B cell (primary cell): ENCODE measurements around the gene CDC73. TPM values are rescaled to one million over a fixed set of nuclear protein-coding genes. Genes with fewer than 3 reads are reported as not detected.
"Not testable (repeated sequence)": the region's sequence is repeated elsewhere in the genome, so short reads cannot be mapped to it uniquely, and the experiment has no call there.

Experiments
- ATAC-seq: fragments of 200-7000 bp; cut with Tn5 transposase; one replicate; pipeline ENCODE4 v1.10.0; 2021; ENCODE audit warnings: low read depth, mild to moderate bottlenecking, moderate number of reproducible peaks, moderate library complexity
- CTCF ChIA-PET: fragments of 350-600 bp; sonication (Branson Sonifier 250); formaldehyde crosslinking; loops from one replicate; lab custom pipeline; 2021; ENCODE audit warnings: antibody characterized with exemption, inconsistent platforms; lab: Charles Lee
- POLR2A ChIA-PET: fragments of 350-600 bp; sonication (Branson Sonifier 250); formaldehyde crosslinking; loops from one replicate; lab custom pipeline; 2021; ENCODE audit warnings: antibody characterized with exemption; lab: Charles Lee
- DNase-seq: peaks from one replicate; pipeline ENCODE4 v3.0.0; 2013
- H2AFZ ChIP-seq: 2 replicates; pipeline ENCODE4 v1.6.1; 2012; ENCODE audit warnings: mild to moderate bottlenecking, low read depth, low read length; ENCODE audit not compliant: insufficient read depth, poor library complexity, severe bottlenecking
- H3K27ac ChIP-seq, 2 donors: 1 replicate in 1 of 2; 2 replicates in 1 of 2; pipeline ENCODE4 v1.5.1; 2012 to 2013; ENCODE audit warnings: low read length in 2 of 2, mild to moderate bottlenecking in 2 of 2, moderate library complexity in 1 of 2
- H3K27me3 ChIP-seq, 4 experiments: fragments of 200-600 bp in 1 of 4; sonication (generic) in 1 of 4; replicated peaks in 1 of 4; 1 replicate in 2 of 4; 2 replicates in 2 of 4; pipeline versions ENCODE4 v1.6.1 to v1.7.0; 2013 to 2016; ENCODE audit warnings: low read length in 3 of 4, mild to moderate bottlenecking in 2 of 4, mixed read lengths in 1 of 4, moderate library complexity in 1 of 4; ENCODE audit not compliant: insufficient read depth in 4 of 4, control insufficient read depth in 3 of 4; ENCODE audit errors: control extremely low read depth in 1 of 4
- H3K36me3 ChIP-seq, 2 experiments: replicated peaks in 1 of 2; 1 replicate in 1 of 2; 2 replicates in 1 of 2; pipeline versions ENCODE4 v1.6.1 to v1.7.1; 2013; ENCODE audit warnings: low read length in 1 of 2; ENCODE audit not compliant: insufficient read depth in 2 of 2, control insufficient read depth in 1 of 2; ENCODE audit errors: control extremely low read depth in 1 of 2, extremely low read depth in 1 of 2
- H3K4me1 ChIP-seq, 2 donors: fragments of 200-600 bp in 1 of 2; sonication (generic) in 1 of 2; 1 replicate in 1 of 2; 2 replicates in 1 of 2; pipeline versions ENCODE4 v1.5.1 to v1.6.1; 2013 to 2017; ENCODE audit warnings: low read length in 2 of 2; ENCODE audit not compliant: control insufficient read depth in 2 of 2, insufficient read depth in 2 of 2
- H3K4me2 ChIP-seq: replicated peaks from 2 replicates; pipeline ENCODE3; 2012; ENCODE audit warnings: mild to moderate bottlenecking, low read depth, low read length; ENCODE audit not compliant: poor library complexity, severe bottlenecking
- H3K4me3 ChIP-seq, 5 experiments: fragments of 200-600 bp in 1 of 5; sonication (generic) in 1 of 5; 1 replicate in 3 of 5; 2 replicates in 2 of 5; pipeline versions ENCODE4 v1.5.1 to v1.7.0; 2011 to 2016; ENCODE audit warnings: low read length in 4 of 5, mild to moderate bottlenecking in 4 of 5, low read depth in 2 of 5, control low read depth in 1 of 5, moderate library complexity in 1 of 5; ENCODE audit not compliant: insufficient read depth in 1 of 5; ENCODE audit errors: control extremely low read depth in 1 of 5, extremely low read depth in 1 of 5
- H3K79me2 ChIP-seq: fragments of 200-600 bp; sonication (generic); one replicate; pipeline ENCODE4 v1.6.0; 2016; ENCODE audit warnings: low read length; ENCODE audit not compliant: control insufficient read depth, insufficient read depth
- H3K9ac ChIP-seq: fragments of 200-600 bp; sonication (generic); 2 replicates; pipeline ENCODE4 v1.6.1; 2017; ENCODE audit warnings: mild to moderate bottlenecking, low read length, moderate library complexity
- H3K9me3 ChIP-seq, 3 donors: one replicate each; pipeline versions ENCODE4 v1.6.1 to v1.7.1; 2013; ENCODE audit warnings: low read length in 2 of 3; ENCODE audit not compliant: control insufficient read depth in 2 of 3, insufficient read depth in 1 of 3; ENCODE audit errors: control extremely low read depth in 1 of 3
- H4K20me1 ChIP-seq: 2 replicates; pipeline ENCODE4 v1.6.0; 2012; ENCODE audit warnings: mild to moderate bottlenecking, low read length; ENCODE audit not compliant: insufficient read depth, control insufficient read depth, poor library complexity, severe bottlenecking
- H3K27ac Mint-ChIP-seq: one replicate; pipeline ENCODE4 v1.8.0; 2021; ENCODE audit warnings: mixed read lengths
- H3K27me3 Mint-ChIP-seq: one replicate; pipeline ENCODE4 v1.8.0; 2021; ENCODE audit warnings: mixed read lengths
- H3K4me1 Mint-ChIP-seq: one replicate; pipeline ENCODE4 v1.8.0; 2021; ENCODE audit warnings: mixed read lengths
- H3K4me3 Mint-ChIP-seq: one replicate; pipeline ENCODE4 v1.8.0; 2021; ENCODE audit warnings: mixed read lengths
- H3K9me3 Mint-ChIP-seq: one replicate; pipeline ENCODE4 v1.8.0; 2022; ENCODE audit warnings: mixed read lengths; ENCODE audit not compliant: insufficient read depth
- CTCF ChIP-seq: fragments of 200-600 bp; IDR thresholded peaks from one replicate; pipeline ENCODE4 v1.8.0; 2022; ENCODE audit warnings: antibody characterized with exemption, mild to moderate bottlenecking
- EZH2 ChIP-seq: IDR thresholded peaks from 2 replicates; pipeline ENCODE4 v1.6.1; 2012; ENCODE audit warnings: borderline replicate concordance, low read depth, mild to moderate bottlenecking, moderate library complexity, low read length; ENCODE audit not compliant: insufficient read depth, poor library complexity, severe bottlenecking
- WGBS: methylation state at CpG from one replicate; pipeline ENCODE4 v1.1.5; 2013; ENCODE audit warnings: missing lambda C conversion rate; ENCODE audit not compliant: insufficient coverage; 5-methylcytosine and 5-hydroxymethylcytosine counted together
- intact Hi-C: fragments of 100-400 bp; cut with micrococcal nuclease; formaldehyde crosslinking; loops from one replicate; pipeline ENCODE4 v1.10.0; 2022
- polyA plus RNA-seq: library from polyadenylated mRNA; depleted of rRNA; stranded (reverse); fragments of >200 nt; gene quantifications from 2 replicates; pipeline ENCODE4 v1.2.3, GENCODE V29; 2012
- total RNA-seq, 2 donors: library from RNA; stranded (reverse); fragments of 120-200 nt in 1 of 2; gene quantifications; 1 replicate in 1 of 2; 2 replicates in 1 of 2; pipeline versions ENCODE4 v1.2.3 to v1.2.4, GENCODE V29; 2013 to 2022

The CDC73 gene
- total and polyA plus RNA-seq, 2 donors (not counting 1 experiment from before 2014, with no cell fraction given), result 6.1 to 71.7 TPM

- no peak overlapping the region for H3K4me2 ChIP-seq
- Mint-ChIP-seq H3K27ac (no peak overlapping the region), H3K4me3 (no peak overlapping the region), H3K9me3 (no peaks in the 10 kb centered on the region), H3K4me1 (peaks cover 34% of the 10 kb centered on the region), H3K27me3 (no peaks in the 10 kb centered on the region)
- no peak overlapping the region for H3K9ac ChIP-seq
- no peak overlapping the region for H2AFZ ChIP-seq
- H4K20me1 ChIP-seq, result peaks cover 39% of the 10 kb centered on the region
- CTCF ChIA-PET, result interaction anchor here (1.0 kb wide), 1 partner anchor 10 kb away, joined by 4 read pairs; no protein-coding TSS in a partner anchor
- POLR2A ChIA-PET, result interaction anchor here (0.6 kb wide), 1 partner anchor 136 kb away, joined by 4 read pairs; no protein-coding TSS in a partner anchor
- H3K27me3 ChIP-seq, result no peaks in the 10 kb centered on the region
- ATAC-seq, result no peak
- no peak overlapping the region for H3K27ac ChIP-seq
- intact Hi-C loops, result no loop called here
- peaks cover 57% of the 10 kb centered on the region for H3K79me2 ChIP-seq
- no peaks in the 10 kb centered on the region for H3K36me3 ChIP-seq
- peaks cover 4 to 17% of the 10 kb centered on the region in 2 donors for H3K4me1 ChIP-seq
- TF ChIP-seq EZH2 (no peak), CTCF (no peak)
- H3K4me3 ChIP-seq, result no peak overlapping the region
- DNase-seq, result no peak
- no CpG with 5 or more reads among the region's 1 CpG for WGBS
- H3K9me3 ChIP-seq, result peaks cover 2 to 3% (median 2%) of the 10 kb centered on the region in 3 donors
Observed at GRCh38 chr1:193187114-193187513, 65.3 kb downstream of the CDC73 start.

GRCh38 chr1:193188915-193189314 lies 67.1 kb downstream of the CDC73 start:
- CTCF ChIA-PET, result interaction anchor here (1.8 kb wide), 1 partner anchor 17 kb away, joined by 4 read pairs; no protein-coding TSS in a partner anchor
- H3K27ac Mint-ChIP-seq, intact Hi-C loops, H3K27me3 ChIP-seq, POLR2A ChIA-PET, H3K4me2 ChIP-seq, DNase-seq, H3K27ac ChIP-seq, H3K9ac ChIP-seq, ATAC-seq, H3K9me3 ChIP-seq, H3K4me3 ChIP-seq, H2AFZ ChIP-seq, H3K9me3 Mint-ChIP-seq, H3K4me3 Mint-ChIP-seq, H3K27me3 Mint-ChIP-seq, H3K36me3 ChIP-seq: not testable (repeated sequence)
- H3K4me1 ChIP-seq, result peaks cover 4 to 13% of the 10 kb centered on the region in 2 donors
- peaks cover 30% of the 10 kb centered on the region for H4K20me1 ChIP-seq
- peaks cover 35% of the 10 kb centered on the region for H3K4me1 Mint-ChIP-seq
- WGBS, result 96% methylated on average over 4 of the region's 7 CpGs
- peaks cover 60% of the 10 kb centered on the region for H3K79me2 ChIP-seq
